Spinal cord (tissue), 10 donors: ENCODE data around the gene KAT14. TPM values are rescaled to one million over a fixed set of nuclear protein-coding genes. Genes with fewer than 3 reads are reported as not detected.
A peak's percentile ranks its signal among the peaks of the same experiment; 100 is the strongest.
"Not testable (repeated sequence)": the region's sequence is repeated elsewhere in the genome, so short reads cannot be mapped to it uniquely, and the experiment has no call there.

Experiments
- DNase-seq, 6 donors: peaks; one replicate each; pipeline versions ENCODE4 v3.0.0 to v3.0.0-alpha.2; 2013 to 2015; ENCODE audit warnings: low spot score in 6 of 6, low read depth in 4 of 6
- H3K27ac ChIP-seq: one replicate; pipeline ENCODE4 v1.5.1; 2013; ENCODE audit warnings: low read depth, low read length, control low read depth
- H3K27me3 ChIP-seq: one replicate; pipeline ENCODE4 v1.6.1; 2013; ENCODE audit warnings: low read length; ENCODE audit not compliant: control insufficient read depth, insufficient read depth
- H3K36me3 ChIP-seq: one replicate; pipeline ENCODE4 v1.6.1; 2013; ENCODE audit warnings: low read length; ENCODE audit not compliant: control insufficient read depth, insufficient read depth
- H3K4me1 ChIP-seq: one replicate; pipeline ENCODE4 v1.6.1; 2013; ENCODE audit warnings: low read length; ENCODE audit not compliant: control insufficient read depth, insufficient read depth
- H3K4me3 ChIP-seq: one replicate; pipeline ENCODE4 v1.5.1; 2013; ENCODE audit warnings: low read depth, low read length, control low read depth
- H3K9me3 ChIP-seq: one replicate; pipeline ENCODE4 v1.6.1; 2013; ENCODE audit warnings: low read length; ENCODE audit not compliant: control insufficient read depth, insufficient read depth
- WGBS: methylation state at CpG from one replicate; pipeline ENCODE4 v1.1.5; 2013; ENCODE audit warnings: missing lambda C conversion rate; ENCODE audit not compliant: insufficient coverage; 5-methylcytosine and 5-hydroxymethylcytosine counted together
- polyA plus RNA-seq, 2 donors: library from polyadenylated mRNA; unstranded; fragments of 120-200 nt; gene quantifications; one replicate each; pipeline ENCODE4 v1.2.1, GENCODE V29; 2013; ENCODE audit not compliant: insufficient read length in 2 of 2
- total RNA-seq, 2 donors: library from RNA; depleted of rRNA in 1 of 2; stranded (reverse); fragments of 120-200 nt in 1 of 2; fragments of >200 nt in 1 of 2; gene quantifications; one replicate each; pipeline versions ENCODE4 v1.2.3 to v1.2.4, GENCODE V29; 2013 to 2014
- donor health status: healthy.

Gene KAT14
- total and polyA plus RNA-seq, 4 donors = 19.6 to 25.8 (median 22.9) TPM

GRCh38 chr20:18100569-18100968 lies 37.1 kb upstream of the KAT14 start:
- 94% methylated on average over 5 of the region's 11 CpGs for WGBS
- DNase-seq = not testable (repeated sequence)

DNA sequence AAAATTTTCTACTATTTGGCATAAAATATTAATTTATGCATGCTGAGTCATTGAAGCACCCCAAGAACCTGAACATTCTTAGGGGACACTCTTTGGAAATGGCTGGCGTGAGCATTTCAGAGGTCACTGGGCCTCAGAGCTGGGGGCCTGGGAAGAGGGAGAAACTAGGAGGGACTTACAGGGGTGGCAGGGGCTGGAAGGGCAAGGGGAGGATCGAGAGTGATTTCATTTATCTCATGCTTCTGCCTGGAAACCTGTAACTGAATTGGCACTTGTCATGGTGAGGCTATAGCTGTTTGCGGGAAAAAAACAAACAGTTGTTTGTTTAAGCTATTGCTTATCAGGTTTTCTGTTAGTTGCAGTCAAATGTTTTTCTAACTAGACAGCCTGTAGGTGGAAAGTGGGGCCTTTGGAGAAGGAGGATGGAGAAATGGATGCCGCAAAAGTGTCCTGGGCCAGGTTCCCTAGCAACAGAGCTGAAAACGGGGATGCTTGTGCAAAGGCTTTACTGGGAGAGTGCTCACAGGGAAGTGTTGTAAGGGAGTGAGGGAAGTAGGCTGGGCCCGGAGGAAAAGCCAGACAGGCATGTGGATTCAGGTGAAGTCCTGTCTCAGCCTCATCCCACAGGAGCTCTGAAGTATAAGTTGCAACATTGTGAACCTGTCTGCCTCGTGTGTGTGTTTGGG lies 36.4 kb upstream of the KAT14 start:
- no peaks in the 10 kb centered on the region for H3K9me3 ChIP-seq
- H3K4me3 ChIP-seq = no peak overlapping the region
- peak in 3 of 6 donors; percentile 0 to 58 (median 10) for DNase-seq
- no peak overlapping the region for H3K27ac ChIP-seq
- 32% methylated on average over 7 of the region's 7 CpGs for WGBS
- H3K4me1 ChIP-seq = peaks cover 7% of the 10 kb centered on the region
- H3K27me3 ChIP-seq = no peaks in the 10 kb centered on the region
- H3K36me3 ChIP-seq = no peaks in the 10 kb centered on the region

More at GRCh38 chr20:18100569-18100968, 37.1 kb upstream of the KAT14 start:
- H3K9me3 ChIP-seq, H3K27ac ChIP-seq, H3K4me1 ChIP-seq, H3K4me3 ChIP-seq, H3K27me3 ChIP-seq, H3K36me3 ChIP-seq: not testable (repeated sequence)

DNA sequence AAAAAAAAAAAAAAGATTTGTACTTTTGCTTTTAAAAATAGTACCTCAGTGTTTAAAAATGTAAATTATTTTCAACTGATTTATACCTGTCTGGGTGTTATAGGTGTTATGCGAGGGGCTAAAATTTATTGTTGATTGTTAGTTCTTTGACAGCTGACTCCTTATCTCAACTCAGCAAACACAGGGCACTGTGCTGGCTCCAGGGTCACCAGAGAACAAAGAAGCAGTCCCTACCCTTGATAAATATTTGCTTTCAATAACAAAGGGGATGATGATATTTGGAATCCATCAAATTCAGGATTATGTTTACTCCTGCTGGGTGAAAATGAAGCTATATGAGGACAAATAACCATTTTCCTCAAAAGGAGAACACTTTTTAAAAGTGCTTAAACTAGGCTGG lies 34.2 kb upstream of the KAT14 start:
- no peaks in the 10 kb centered on the region for H3K27me3 ChIP-seq
- H3K9me3 ChIP-seq = no peaks in the 10 kb centered on the region
- no peak for DNase-seq
- no CpG with 5 or more reads among the region's 1 CpG for WGBS
- no peaks in the 10 kb centered on the region for H3K36me3 ChIP-seq
- H3K4me1 ChIP-seq = peaks cover 7% of the 10 kb centered on the region
- H3K27ac ChIP-seq = no peak overlapping the region
- H3K4me3 ChIP-seq = no peak overlapping the region

DNA sequence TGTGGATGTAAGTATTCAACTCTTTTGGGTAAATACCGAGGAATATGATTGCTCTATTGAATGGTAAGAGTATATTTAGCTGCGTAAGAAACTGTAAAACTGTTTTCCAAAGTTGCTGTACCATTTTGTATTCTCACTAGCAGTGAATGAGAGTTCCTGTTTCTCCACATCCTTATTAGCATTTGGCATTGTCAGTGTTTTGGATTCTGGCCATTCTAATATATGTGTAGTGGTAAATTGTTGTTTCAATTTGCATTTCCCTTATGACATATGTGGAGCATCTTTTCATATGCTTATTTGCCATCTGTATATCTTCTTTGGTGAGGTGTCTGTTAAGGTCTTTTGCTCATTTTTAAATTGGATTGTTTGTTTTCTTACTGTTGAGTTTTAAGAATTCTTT lies 29.3 kb upstream of the KAT14 start:
- no peaks in the 10 kb centered on the region for H3K9me3 ChIP-seq
- H3K36me3 ChIP-seq = no peaks in the 10 kb centered on the region
- no peaks in the 10 kb centered on the region for H3K27me3 ChIP-seq
- no peak overlapping the region for H3K27ac ChIP-seq
- H3K4me3 ChIP-seq = no peak overlapping the region
- 70% methylated on average over 2 of the region's 2 CpGs for WGBS
- no peaks in the 10 kb centered on the region for H3K4me1 ChIP-seq
- peak in 1 of 6 donors; percentile 76 for DNase-seq

GRCh38 chr20:18128574-18128973 lies 9.1 kb upstream of the KAT14 start:
- not testable (repeated sequence) for DNase-seq, H3K4me3 ChIP-seq, H3K27ac ChIP-seq, H3K36me3 ChIP-seq, H3K27me3 ChIP-seq, H3K4me1 ChIP-seq, H3K9me3 ChIP-seq
- WGBS = no CpG with 5 or more reads among the region's 1 CpG

GRCh38 chr20:18132663-18133062 lies 5.0 kb upstream of the KAT14 start:
- no CpG with 5 or more reads among the region's 1 CpG for WGBS
- Histone ChIP-seq H3K36me3 (no peaks in the 10 kb centered on the region), H3K4me1 (peaks cover 6% of the 10 kb centered on the region), H3K27me3 (no peaks in the 10 kb centered on the region), H3K9me3 (no peaks in the 10 kb centered on the region), H3K27ac (no peak overlapping the region), H3K4me3 (no peak overlapping the region)
- DNase-seq = no peak

- Histone ChIP-seq H3K27ac (no peak overlapping the region), H3K4me3 (no peak overlapping the region), H3K4me1 (peaks cover 6% of the 10 kb centered on the region), H3K36me3 (no peaks in the 10 kb centered on the region), H3K9me3 (no peaks in the 10 kb centered on the region), H3K27me3 (no peaks in the 10 kb centered on the region)
- WGBS = 50% methylated on average over 1 of the region's 2 CpGs
- DNase-seq = peak in 2 of 6 donors; percentile 9 to 13
These were observed 3.7 kb upstream of the KAT14 start for GRCh38 chr20:18133962-18134361.

DNA sequence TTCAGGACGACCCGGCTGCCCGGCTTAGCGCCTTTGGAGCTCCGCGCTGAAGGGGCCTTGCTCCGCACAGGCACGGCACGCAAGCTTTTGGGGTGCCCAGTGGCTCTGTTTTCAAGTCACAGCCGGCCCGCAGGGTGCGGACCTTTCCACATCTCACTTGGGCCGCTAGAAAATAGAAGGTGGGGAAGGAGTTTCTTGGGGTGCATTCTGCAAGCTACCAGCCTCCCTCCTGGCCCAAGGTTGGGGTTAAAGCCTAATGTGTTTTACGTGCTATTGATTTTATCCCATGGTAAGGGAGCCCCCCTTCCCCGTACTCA lies 561 bp downstream of the KAT14 start:
- no peak for DNase-seq
- WGBS = 0% methylated on average over 12 of the region's 15 CpGs
- H3K27me3 ChIP-seq = no peaks in the 10 kb centered on the region
- peaks cover 6% of the 10 kb centered on the region for H3K4me1 ChIP-seq
- H3K9me3 ChIP-seq = no peaks in the 10 kb centered on the region
- H3K4me3 ChIP-seq = peak overlapping the region; percentile 96
- peaks cover 5% of the 10 kb centered on the region for H3K36me3 ChIP-seq
- H3K27ac ChIP-seq = no peak overlapping the region

- H3K27me3 ChIP-seq = no peaks in the 10 kb centered on the region
- no peak overlapping the region for H3K27ac ChIP-seq
- peaks cover 6% of the 10 kb centered on the region for H3K4me1 ChIP-seq
- H3K4me3 ChIP-seq = peak overlapping the region; percentile 96
- no peak for DNase-seq
- WGBS = 52% methylated on average over 3 of the region's 7 CpGs
- H3K9me3 ChIP-seq = no peaks in the 10 kb centered on the region
- peaks cover 11% of the 10 kb centered on the region for H3K36me3 ChIP-seq
These were observed 1.2 kb downstream of the KAT14 start for GRCh38 chr20:18138639-18139583.

DNA sequence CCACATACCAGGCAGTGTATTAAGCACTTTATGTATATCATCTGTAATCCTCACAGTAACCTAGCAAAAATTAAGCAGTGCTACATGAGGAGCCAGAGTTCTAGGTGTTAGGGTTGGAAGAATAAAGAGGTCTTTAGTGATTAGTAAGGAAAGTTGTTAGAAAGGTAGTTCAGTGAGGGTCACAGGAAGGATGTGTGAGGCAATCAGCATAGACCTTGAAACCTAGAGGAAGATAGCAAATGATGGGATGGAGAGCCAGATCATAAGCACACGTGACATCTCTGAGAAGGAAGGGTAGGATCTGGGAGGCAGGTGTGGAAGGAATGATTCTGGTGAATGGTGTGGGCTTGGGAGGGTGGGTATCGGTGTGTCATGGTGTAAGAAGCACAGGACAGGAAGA lies 2.2 kb downstream of the KAT14 start:
- H3K9me3 ChIP-seq = no peaks in the 10 kb centered on the region
- no peak overlapping the region for H3K27ac ChIP-seq
- peaks cover 13% of the 10 kb centered on the region for H3K36me3 ChIP-seq
- peaks cover 6% of the 10 kb centered on the region for H3K4me1 ChIP-seq
- H3K4me3 ChIP-seq = no peak overlapping the region
- 100% methylated on average over 2 of the region's 2 CpGs for WGBS
- H3K27me3 ChIP-seq = no peaks in the 10 kb centered on the region
- DNase-seq = no peak
